DLD1 (cell line): ENCODE data around the gene FAM210B.
"Not testable (repeated sequence)": the region's sequence is repeated elsewhere in the genome, so short reads cannot be mapped to it uniquely, and the experiment has no call there.

Source experiments
- in situ Hi-C: cut with HindIII; loops from 2 replicates; pipeline ENCODE4 v1.10.0; 2017; ENCODE audit warnings: low sequenced_read_pairs

The FAM210B gene

DNA sequence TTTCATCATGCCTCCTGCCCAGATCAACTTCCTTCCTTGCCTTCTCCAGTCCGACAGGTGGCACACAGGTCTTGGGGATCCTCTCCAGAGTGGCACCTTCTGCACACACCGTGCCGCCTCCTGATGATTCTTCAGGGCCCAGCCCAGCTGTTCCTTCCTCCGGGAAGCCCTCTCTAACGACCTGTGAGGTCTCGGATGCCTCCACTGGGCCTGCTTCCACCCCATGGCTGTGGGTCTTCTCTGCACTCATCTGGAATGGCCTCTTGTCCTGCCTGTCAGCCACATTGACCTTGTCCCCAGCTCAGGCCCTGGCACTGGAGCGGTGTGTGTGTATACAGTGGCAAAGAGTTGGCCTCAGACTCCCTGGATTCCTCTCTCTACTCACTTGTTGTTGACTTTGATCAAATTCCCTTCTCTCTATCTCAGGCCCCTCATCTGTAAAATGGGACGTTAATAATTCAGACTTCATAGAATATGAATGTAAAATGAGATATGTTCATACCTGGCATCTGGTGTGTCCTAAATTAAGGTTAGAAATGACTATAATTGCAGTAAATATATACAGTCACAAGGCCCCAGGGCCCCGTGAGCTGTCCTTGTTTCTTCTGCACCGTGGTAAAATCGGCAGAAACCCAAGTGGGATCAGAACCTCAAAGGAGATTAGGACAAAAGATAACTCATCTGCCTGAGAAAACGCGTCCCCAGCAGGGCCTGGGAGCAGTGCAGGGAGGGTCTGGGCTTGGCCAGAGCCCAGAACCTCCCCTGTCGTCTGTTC lies 1.5 kb downstream of the FAM210B start:
- in situ Hi-C loops, result no loop called here

GRCh38 chr20:56360908-56361205 lies 2.1 kb downstream of the FAM210B start:
- in situ Hi-C loops, result no loop called here

DNA sequence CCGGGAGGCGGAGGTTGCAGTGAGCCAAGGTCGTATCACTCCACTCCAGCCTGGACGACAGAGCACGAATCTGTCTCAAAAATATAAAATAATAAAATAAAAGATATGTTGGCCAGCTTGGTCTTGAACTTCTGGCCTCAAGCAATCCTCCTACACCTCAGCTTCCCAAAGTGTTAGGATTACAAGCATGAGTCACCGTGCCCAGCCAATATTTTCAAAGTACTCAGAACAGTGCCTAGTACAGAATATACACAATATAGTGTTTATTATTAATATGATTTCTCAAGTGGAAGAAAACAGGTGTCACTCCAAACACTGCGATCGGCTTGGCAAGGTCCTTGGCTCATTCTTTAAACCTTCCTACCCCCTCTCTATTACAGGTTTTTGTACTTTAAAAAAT lies 3.1 kb downstream of the FAM210B start:
- in situ Hi-C loops, result no loop called here

- in situ Hi-C loops, result no loop called here
Measured at GRCh38 chr20:56362833-56363413, 4.1 kb downstream of the FAM210B start.

DNA sequence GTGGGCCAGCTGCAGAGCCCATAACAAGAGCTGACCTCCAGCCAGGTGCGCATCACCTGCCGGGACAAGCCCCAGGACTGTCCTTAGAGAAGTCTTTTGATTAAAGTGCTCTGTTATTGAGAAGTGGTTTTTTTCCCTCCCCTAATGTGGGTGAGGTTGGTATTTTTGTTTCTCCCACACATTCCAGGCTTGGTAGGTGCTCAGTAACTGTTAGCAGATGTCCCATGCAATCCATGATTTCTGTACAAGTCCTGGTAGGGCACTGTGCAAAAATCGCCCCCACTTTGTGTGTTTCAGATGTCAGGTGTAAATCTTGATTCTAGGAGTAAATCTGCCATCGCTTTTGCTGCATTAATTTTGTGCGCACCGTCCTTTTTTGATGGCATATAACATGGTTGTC lies 4.7 kb downstream of the FAM210B start:
- in situ Hi-C loops, result no loop called here

DNA sequence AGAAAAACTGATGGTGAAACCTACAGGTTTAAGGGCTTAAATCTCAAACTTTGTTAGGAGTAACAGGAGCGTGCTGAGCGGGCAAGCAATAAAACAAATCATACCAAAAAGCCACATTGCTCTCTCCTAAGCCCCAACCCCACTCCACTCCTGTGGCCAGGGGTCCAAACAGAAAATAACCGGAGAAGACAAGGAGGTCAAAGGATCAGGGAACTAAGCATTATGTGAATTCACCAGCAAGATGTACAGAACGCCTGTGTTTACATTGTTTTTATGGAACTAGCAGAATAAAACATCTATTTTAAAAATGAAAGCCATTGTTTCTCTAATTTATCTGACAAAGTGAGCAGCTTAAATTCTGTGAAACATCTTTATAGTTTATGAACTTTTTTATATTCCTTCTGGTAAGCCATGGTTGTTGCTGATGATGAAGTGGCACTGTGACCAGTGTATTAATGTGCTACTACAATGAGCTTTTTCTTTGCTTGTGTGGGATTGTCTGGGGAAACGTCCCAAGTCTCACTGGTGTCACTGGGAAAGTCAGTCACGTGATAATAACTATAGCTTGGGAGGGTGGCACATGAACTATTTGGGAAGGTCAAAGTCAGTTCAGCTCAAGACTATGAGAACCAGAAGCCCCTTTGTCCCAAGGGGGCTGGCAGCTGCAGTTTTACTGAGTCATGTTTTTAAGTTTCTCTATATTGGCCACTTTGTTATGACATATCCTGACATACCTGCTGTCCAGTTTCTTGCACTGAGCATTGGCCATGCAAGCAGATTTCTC lies 9.8 kb downstream of the FAM210B start:
- in situ Hi-C loops, result no loop called here

DNA sequence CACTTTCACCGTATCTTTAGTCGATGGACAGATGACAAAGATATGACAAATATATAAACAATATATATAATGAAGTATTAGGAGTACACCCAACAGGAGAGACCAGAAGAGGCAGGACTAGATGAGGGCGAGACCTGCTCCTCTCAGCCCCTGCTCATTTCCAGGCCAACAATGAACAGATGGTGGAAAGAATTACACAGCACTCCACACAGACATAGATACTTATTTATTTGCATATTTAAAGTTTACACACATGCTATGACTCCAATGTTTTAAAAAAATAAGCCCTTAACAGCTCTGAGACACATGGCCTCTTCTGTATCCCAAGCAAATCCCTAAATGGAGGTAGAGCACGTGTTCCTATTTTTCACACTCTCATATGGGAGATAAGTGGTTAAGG lies 10.4 kb downstream of the FAM210B start:
- in situ Hi-C loops, result no loop called here

DNA sequence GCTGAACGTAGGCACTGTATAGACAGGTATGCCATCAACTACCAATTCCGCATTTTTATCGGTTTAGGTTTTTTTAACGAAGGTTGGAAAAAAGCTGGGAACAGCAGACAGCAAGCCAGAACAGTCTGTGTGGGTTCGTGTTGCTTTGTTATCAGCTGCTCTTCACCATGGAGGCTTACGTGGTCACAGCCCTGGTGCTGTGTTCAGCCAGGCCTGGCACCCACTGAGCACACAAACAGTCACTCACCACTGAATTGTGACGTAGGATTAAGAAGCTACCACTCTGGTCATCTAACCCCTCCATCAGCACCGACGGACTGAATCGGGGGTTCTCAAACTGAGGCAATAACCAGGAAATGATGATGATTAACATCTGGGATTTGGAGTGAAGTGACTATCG lies 13.2 kb downstream of the FAM210B start:
- in situ Hi-C loops, result no loop called here

GRCh38 chr20:56372850-56373249 lies 14.1 kb downstream of the FAM210B start:
- in situ Hi-C loops, result no loop called here

GRCh38 chr20:56373942-56374341 lies 15.2 kb downstream of the FAM210B start:
- in situ Hi-C loops, result no loop called here

DNA sequence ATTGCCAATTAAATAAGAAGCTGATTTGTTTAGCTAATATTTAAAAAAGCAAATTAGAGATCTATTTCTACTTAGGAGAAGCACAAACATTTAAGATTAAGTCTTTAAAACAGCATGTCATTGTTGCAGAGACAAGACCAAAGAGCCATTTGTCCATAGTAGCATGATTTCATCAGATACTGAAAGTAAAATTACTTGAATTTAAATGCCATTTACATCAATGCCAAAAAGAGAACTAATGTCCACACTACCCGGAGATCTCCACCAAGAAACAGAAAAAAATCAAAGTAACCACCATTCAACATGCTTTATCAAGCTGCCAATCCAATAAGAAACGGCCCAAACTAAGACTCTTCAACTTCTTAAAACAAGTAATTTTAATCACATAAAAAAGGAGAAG lies 17.6 kb downstream of the FAM210B start:
- in situ Hi-C loops, result no loop called here

DNA sequence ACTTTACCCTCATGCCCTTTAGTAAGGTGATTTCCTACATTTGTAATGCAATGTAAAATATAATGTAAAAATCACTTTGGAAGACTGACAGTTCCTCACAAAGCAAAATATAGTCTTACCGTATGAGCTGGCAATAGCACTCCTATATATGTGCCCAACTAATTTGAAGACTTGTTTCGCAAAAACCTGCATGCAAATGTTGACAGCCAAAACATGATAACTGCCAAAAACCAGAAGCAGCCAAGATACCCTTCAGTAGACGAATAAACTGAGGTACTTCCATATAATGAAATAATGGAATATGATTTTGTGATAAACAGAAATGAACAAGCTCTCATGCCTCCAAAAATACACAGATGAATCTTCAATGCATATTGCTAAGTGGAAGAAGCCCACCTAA lies 19.6 kb downstream of the FAM210B start:
- in situ Hi-C loops, result no loop called here

- in situ Hi-C loops, result no loop called here
Measured at GRCh38 chr20:56380375-56380774, 21.6 kb downstream of the FAM210B start.

- in situ Hi-C loops, result no loop called here
Measured at GRCh38 chr20:56381501-56381900, 22.7 kb downstream of the FAM210B start.

- in situ Hi-C loops, result no loop called here
Measured at GRCh38 chr20:56382696-56383095, 23.9 kb downstream of the FAM210B start.

GRCh38 chr20:56383334-56383733 lies 24.6 kb downstream of the FAM210B start:
- in situ Hi-C loops, result no loop called here

DNA sequence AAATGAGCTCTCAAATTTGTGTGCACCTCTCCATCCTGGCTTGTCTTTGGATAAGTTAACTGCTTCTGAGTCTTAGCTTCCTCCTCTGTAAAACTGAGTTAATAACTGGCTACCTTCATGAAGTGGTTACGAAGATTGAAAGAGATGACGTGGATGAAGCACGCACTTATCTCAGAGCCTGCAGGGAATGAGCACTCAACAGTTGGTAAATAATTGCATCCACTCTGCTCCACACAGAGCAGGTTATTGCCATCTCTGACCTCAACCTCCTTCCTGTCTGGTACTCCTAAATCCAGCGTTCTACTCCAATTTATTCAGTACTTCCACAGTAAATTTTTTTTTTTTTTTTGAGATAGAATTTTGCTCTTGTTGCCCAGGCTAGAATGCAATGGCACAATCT lies 26.4 kb downstream of the FAM210B start:
- in situ Hi-C loops, result no loop called here

- in situ Hi-C loops, result no loop called here
Measured at GRCh38 chr20:56386219-56386618, 27.4 kb downstream of the FAM210B start.

- in situ Hi-C loops, result no loop called here
Measured at GRCh38 chr20:56388882-56389281, 30.1 kb downstream of the FAM210B start.

- in situ Hi-C loops, result no loop called here
Measured at GRCh38 chr20:56389807-56390206, 31.0 kb downstream of the FAM210B start.

DNA sequence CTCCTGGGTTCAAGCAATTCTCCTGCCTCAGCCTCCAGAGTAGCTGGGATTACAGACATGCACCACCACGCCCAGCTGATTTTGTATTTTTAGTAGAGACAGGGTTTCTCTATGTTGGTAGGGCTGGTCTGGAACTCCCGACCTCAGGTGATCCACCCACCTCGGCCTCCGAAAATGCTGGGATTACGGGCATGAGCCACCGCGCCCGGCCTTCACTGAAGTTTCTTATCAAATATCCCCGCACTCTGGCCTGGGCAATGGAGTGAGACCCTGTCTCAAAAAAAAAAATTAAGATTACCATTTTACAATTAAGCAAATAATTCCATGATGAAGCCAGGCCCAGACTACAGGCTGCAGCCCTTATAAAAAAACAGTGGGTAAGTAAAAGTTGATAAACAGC lies 31.6 kb downstream of the FAM210B start:
- in situ Hi-C loops, result not testable (repeated sequence)

GRCh38 chr20:56391037-56391436 lies 32.3 kb downstream of the FAM210B start:
- in situ Hi-C loops, result no loop called here
